Measurements from ENCODE around the gene CDH6. TPM values are rescaled to one million over a fixed set of nuclear protein-coding genes. Genes with fewer than 3 reads are reported as not detected.

The CDH6 gene
- total and polyA plus RNA-seq, 5 donors from 2014 or later = not detected

DNA sequence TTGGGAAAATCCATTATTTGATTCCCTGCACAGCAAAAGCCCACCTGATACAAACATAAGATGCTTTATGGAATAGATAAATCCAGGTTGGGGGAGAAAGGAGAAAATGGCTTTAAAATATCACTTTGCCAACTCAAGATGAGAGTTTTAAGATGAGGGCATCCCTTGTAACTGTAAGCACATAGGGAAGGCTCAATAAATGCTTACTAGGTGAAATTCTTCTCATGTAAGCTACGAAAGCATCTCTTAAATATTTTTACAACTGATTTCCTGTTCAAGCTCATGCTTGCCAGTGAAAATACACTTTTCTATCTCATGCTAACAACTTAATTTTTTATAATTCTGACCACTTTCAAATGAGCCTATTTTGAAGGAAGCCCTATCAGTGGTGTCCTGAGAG, 11.5 kb downstream of the CDH6 start:
- no peaks in the 10 kb centered on the region for H3K4me1 Mint-ChIP-seq

DNA sequence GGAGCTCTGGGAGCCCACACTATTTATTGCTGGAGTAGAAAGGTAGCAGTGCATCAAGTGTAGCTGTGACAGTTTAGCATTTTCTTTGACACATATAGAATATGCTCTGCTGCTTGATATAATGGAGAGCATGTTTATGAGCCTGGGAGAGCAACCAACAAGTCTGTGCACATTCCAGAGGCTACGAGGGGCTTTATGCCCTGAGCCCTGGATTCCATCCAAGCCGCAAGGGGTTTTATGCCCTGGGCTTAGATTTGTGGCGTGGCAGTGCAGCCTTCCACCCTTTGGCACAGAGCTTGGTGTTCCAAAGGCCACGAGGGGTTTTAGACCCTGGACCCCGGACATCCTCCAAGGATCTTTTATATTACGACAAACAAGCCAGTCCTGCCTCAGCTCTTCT, 14.6 kb downstream of the CDH6 start:
- H3K9me3 ChIP-seq (ENCODE audit: control insufficient read depth in 2 of 2, low read length in 2 of 2) = no peaks in the 10 kb centered on the region
- H3K27ac ChIP-seq (ENCODE audit: insufficient read depth, low read length, poor library complexity, severe bottlenecking) = no peak overlapping the region
- no peaks in the 10 kb centered on the region for H3K36me3 ChIP-seq (ENCODE audit: control insufficient read depth, insufficient read depth, low read length)
- Mint-ChIP-seq H3K36me3 (no peaks in the 10 kb centered on the region), H3K4me1 (no peaks in the 10 kb centered on the region), H3K27ac (no peak overlapping the region), H3K4me3 (no peak overlapping the region), H3K27me3 (no peaks in the 10 kb centered on the region), H3K9me3 (peaks cover 0 to 5% (median 0%) of the 10 kb centered on the region in 7 donors)
- no peaks in the 10 kb centered on the region for H3K4me1 ChIP-seq (ENCODE audit: control insufficient read depth, insufficient read depth, low read length, poor library complexity, severe bottlenecking)
- no peak overlapping the region for H3K4me3 ChIP-seq (ENCODE audit: low read depth, low read length)
- DNase-seq (no peak), ATAC-seq (ENCODE audit: low read depth in 2 of 2) (no peak)
- no peaks in the 10 kb centered on the region for H3K27me3 ChIP-seq (ENCODE audit: control insufficient read depth, insufficient read depth, low read length)

More for the DNA sequence above, 11.5 kb downstream of the CDH6 start:
- H3K4me3 ChIP-seq (ENCODE audit: low read depth, low read length) = no peak overlapping the region
- no peak for ATAC-seq (ENCODE audit: low read depth in 2 of 2)
- peaks cover 0 to 5% (median 0%) of the 10 kb centered on the region in 7 donors for H3K9me3 Mint-ChIP-seq
- DNase-seq = no peak
- H3K4me3 Mint-ChIP-seq = no peak overlapping the region
- no peaks in the 10 kb centered on the region for H3K4me1 ChIP-seq (ENCODE audit: control insufficient read depth, insufficient read depth, low read length, poor library complexity, severe bottlenecking)
- no peak overlapping the region for H3K27ac ChIP-seq (ENCODE audit: insufficient read depth, low read length, poor library complexity, severe bottlenecking)
- no peaks in the 10 kb centered on the region for H3K27me3 ChIP-seq (ENCODE audit: control insufficient read depth, insufficient read depth, low read length)
- no peaks in the 10 kb centered on the region for H3K9me3 ChIP-seq (ENCODE audit: control insufficient read depth in 2 of 2, low read length in 2 of 2)
- no peaks in the 10 kb centered on the region for H3K27me3 Mint-ChIP-seq
- no peak overlapping the region for H3K27ac Mint-ChIP-seq
- H3K36me3 Mint-ChIP-seq = no peaks in the 10 kb centered on the region
- H3K36me3 ChIP-seq (ENCODE audit: control insufficient read depth, insufficient read depth, low read length) = no peaks in the 10 kb centered on the region

DNA sequence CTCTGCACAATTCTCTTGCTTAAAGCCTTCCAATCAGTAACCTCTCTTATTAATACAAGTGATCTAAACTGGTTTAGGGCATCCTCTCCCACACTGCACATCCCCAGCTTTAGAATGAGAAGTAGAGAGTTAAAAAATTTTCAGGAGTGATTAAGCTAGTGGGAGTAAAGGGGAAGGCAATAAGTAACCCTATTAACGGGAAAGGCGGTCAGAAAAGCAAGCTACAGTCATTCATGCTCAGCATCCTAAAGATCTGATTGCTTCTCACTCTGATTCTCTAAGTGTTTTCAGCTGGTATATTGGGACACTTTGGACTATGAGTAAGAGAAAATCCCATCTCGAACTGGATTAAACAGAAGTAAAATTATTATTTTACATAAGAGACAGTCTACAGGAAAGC, 15.8 kb downstream of the CDH6 start:
- Histone ChIP-seq H3K27ac (ENCODE audit: insufficient read depth, low read length, poor library complexity, severe bottlenecking) (no peak overlapping the region), H3K27me3 (ENCODE audit: control insufficient read depth, insufficient read depth, low read length) (no peaks in the 10 kb centered on the region), H3K4me1 (ENCODE audit: control insufficient read depth, insufficient read depth, low read length, poor library complexity, severe bottlenecking) (no peaks in the 10 kb centered on the region), H3K4me3 (ENCODE audit: low read depth, low read length) (no peak overlapping the region), H3K9me3 (ENCODE audit: control insufficient read depth in 2 of 2, low read length in 2 of 2) (no peaks in the 10 kb centered on the region), H3K36me3 (ENCODE audit: control insufficient read depth, insufficient read depth, low read length) (no peaks in the 10 kb centered on the region)
- Mint-ChIP-seq H3K9me3 (peaks cover 0 to 5% (median 2%) of the 10 kb centered on the region in 7 donors), H3K36me3 (no peaks in the 10 kb centered on the region), H3K27me3 (no peaks in the 10 kb centered on the region), H3K27ac (no peak overlapping the region), H3K4me1 (no peaks in the 10 kb centered on the region), H3K4me3 (no peak overlapping the region)
- ATAC-seq (ENCODE audit: low read depth in 2 of 2) = no peak
- DNase-seq = no peak

DNA sequence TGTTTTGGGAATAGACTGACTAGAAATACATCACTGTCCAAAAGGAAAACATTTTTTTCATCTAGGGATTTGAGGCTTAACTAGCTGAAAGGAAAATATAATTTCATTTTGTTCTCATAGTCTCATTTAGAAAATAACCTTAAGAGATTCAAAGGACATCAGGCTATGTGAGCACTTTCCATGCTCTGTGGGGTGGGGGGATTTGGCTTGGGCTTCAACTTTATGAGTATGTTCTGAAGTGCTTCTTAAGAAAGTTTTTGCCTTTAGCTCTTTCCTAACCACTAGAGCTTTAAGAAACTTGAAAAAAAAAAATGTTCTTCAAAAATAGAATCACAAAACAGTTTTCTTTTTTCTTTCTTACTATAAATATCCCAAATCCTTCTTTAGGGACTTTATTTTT, 17.6 kb downstream of the CDH6 start:
- ATAC-seq (ENCODE audit: low read depth in 2 of 2) (no peak), DNase-seq (no peak)
- H3K4me3 ChIP-seq (ENCODE audit: low read depth, low read length) = no peak overlapping the region
- no peak overlapping the region for H3K4me3 Mint-ChIP-seq
- no peaks in the 10 kb centered on the region for H3K36me3 Mint-ChIP-seq
- H3K4me1 Mint-ChIP-seq = no peaks in the 10 kb centered on the region
- no peaks in the 10 kb centered on the region for H3K27me3 Mint-ChIP-seq
- H3K9me3 ChIP-seq (ENCODE audit: control insufficient read depth in 2 of 2, low read length in 2 of 2) = no peaks in the 10 kb centered on the region
- H3K27me3 ChIP-seq (ENCODE audit: control insufficient read depth, insufficient read depth, low read length) = no peaks in the 10 kb centered on the region
- H3K4me1 ChIP-seq (ENCODE audit: control insufficient read depth, insufficient read depth, low read length, poor library complexity, severe bottlenecking) = no peaks in the 10 kb centered on the region
- peaks cover 0 to 5% (median 2%) of the 10 kb centered on the region in 7 donors for H3K9me3 Mint-ChIP-seq
- H3K36me3 ChIP-seq (ENCODE audit: control insufficient read depth, insufficient read depth, low read length) = no peaks in the 10 kb centered on the region
- no peak overlapping the region for H3K27ac Mint-ChIP-seq
- H3K27ac ChIP-seq (ENCODE audit: insufficient read depth, low read length, poor library complexity, severe bottlenecking) = no peak overlapping the region

DNA sequence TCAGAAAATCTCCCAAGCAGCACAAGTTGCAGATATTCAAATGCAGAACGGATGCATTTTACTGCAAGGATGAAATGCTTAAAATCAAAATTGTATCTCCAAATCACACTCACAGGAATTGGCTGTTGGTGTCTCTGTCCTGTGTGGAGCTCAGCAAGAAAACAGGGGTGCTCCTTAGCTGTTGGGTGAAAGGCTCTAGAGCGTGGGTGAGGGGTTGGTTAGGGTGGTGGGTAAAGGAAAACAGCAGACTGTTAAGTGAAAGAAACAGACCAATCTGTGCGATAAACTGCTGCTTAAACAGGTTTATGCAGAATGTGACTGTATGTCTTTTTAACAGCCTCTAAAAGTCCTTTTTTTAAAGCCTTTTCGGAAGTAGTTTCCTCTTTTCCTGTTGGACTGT, 19.8 kb downstream of the CDH6 start:
- no peak overlapping the region for H3K27ac ChIP-seq (ENCODE audit: insufficient read depth, low read length, poor library complexity, severe bottlenecking)
- H3K27me3 ChIP-seq (ENCODE audit: control insufficient read depth, insufficient read depth, low read length) = no peaks in the 10 kb centered on the region
- no peaks in the 10 kb centered on the region for H3K4me1 ChIP-seq (ENCODE audit: control insufficient read depth, insufficient read depth, low read length, poor library complexity, severe bottlenecking)
- H3K36me3 ChIP-seq (ENCODE audit: control insufficient read depth, insufficient read depth, low read length) = no peaks in the 10 kb centered on the region
- H3K9me3 Mint-ChIP-seq = peaks cover 0 to 4% (median 0%) of the 10 kb centered on the region in 7 donors
- ATAC-seq (ENCODE audit: low read depth in 2 of 2) (no peak), DNase-seq (no peak)
- no peaks in the 10 kb centered on the region for H3K27me3 Mint-ChIP-seq
- no peak overlapping the region for H3K4me3 ChIP-seq (ENCODE audit: low read depth, low read length)
- H3K36me3 Mint-ChIP-seq = no peaks in the 10 kb centered on the region
- no peaks in the 10 kb centered on the region for H3K4me1 Mint-ChIP-seq
- H3K9me3 ChIP-seq (ENCODE audit: control insufficient read depth in 2 of 2, low read length in 2 of 2) = no peaks in the 10 kb centered on the region
- no peak overlapping the region for H3K27ac Mint-ChIP-seq
- no peak overlapping the region for H3K4me3 Mint-ChIP-seq

DNA sequence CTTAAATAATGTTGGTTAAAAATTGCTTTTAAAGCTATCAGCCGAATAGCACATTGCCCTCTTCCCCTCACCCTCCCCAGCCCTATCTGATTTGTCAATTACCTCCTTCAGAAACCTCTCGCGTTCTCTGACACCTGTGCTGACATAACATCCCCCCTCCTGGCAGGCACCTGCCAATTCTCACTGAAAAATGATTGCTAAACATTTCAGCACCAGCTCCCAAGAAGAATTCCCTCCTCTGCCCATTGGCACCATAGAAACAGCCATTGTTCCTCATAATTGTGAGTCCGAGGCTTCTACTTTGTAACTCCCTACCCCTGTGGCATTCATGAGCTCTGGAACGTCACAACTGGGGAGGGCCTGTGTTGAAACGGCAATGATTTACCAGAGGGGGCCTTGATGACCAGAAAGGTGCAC, 20.2 kb downstream of the CDH6 start:
- no peak overlapping the region for H3K4me3 ChIP-seq (ENCODE audit: low read depth, low read length)
- no peaks in the 10 kb centered on the region for H3K27me3 Mint-ChIP-seq
- H3K4me1 Mint-ChIP-seq = no peaks in the 10 kb centered on the region
- H3K27ac ChIP-seq (ENCODE audit: insufficient read depth, low read length, poor library complexity, severe bottlenecking) = no peak overlapping the region
- H3K36me3 Mint-ChIP-seq = no peaks in the 10 kb centered on the region
- H3K27ac Mint-ChIP-seq = no peak overlapping the region
- DNase-seq (no peak), ATAC-seq (ENCODE audit: low read depth in 2 of 2) (no peak)
- no peak overlapping the region for H3K4me3 Mint-ChIP-seq
- H3K9me3 ChIP-seq (ENCODE audit: control insufficient read depth in 2 of 2, low read length in 2 of 2) = no peaks in the 10 kb centered on the region
- H3K27me3 ChIP-seq (ENCODE audit: control insufficient read depth, insufficient read depth, low read length) = no peaks in the 10 kb centered on the region
- no peaks in the 10 kb centered on the region for H3K4me1 ChIP-seq (ENCODE audit: control insufficient read depth, insufficient read depth, low read length, poor library complexity, severe bottlenecking)
- H3K9me3 Mint-ChIP-seq = peaks cover 0 to 4% (median under 1%) of the 10 kb centered on the region in 7 donors
- H3K36me3 ChIP-seq (ENCODE audit: control insufficient read depth, insufficient read depth, low read length) = no peaks in the 10 kb centered on the region

DNA sequence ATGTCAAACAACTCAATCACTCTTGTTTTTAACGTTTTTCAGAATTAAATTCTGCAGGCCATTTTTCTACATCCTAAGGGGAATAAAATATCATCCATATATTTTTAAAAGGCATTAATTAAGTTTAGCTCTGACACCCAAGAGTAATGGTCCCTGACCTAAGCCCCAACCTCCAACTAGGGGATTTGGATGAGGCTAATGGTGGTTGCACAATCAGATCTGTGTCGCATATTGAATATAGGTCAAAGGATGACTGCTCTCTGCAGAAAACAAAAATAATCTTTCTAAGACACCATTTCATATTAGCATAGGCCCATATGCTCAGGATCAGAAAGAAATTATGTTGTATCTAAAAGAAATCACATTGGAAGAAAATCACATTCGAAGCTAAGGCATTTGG, 20.7 kb downstream of the CDH6 start:
- H3K27ac ChIP-seq (ENCODE audit: insufficient read depth, low read length, poor library complexity, severe bottlenecking) = no peak overlapping the region
- Mint-ChIP-seq H3K9me3 (peaks cover 0 to 5% (median 1%) of the 10 kb centered on the region in 7 donors), H3K27ac (no peak overlapping the region), H3K4me1 (no peaks in the 10 kb centered on the region), H3K4me3 (no peak overlapping the region), H3K36me3 (no peaks in the 10 kb centered on the region), H3K27me3 (no peaks in the 10 kb centered on the region)
- no peaks in the 10 kb centered on the region for H3K4me1 ChIP-seq (ENCODE audit: control insufficient read depth, insufficient read depth, low read length, poor library complexity, severe bottlenecking)
- no peak for DNase-seq
- no peaks in the 10 kb centered on the region for H3K9me3 ChIP-seq (ENCODE audit: control insufficient read depth in 2 of 2, low read length in 2 of 2)
- ATAC-seq (ENCODE audit: low read depth in 2 of 2) = no peak
- H3K36me3 ChIP-seq (ENCODE audit: control insufficient read depth, insufficient read depth, low read length) = no peaks in the 10 kb centered on the region
- H3K27me3 ChIP-seq (ENCODE audit: control insufficient read depth, insufficient read depth, low read length) = no peaks in the 10 kb centered on the region
- no peak overlapping the region for H3K4me3 ChIP-seq (ENCODE audit: low read depth, low read length)

DNA sequence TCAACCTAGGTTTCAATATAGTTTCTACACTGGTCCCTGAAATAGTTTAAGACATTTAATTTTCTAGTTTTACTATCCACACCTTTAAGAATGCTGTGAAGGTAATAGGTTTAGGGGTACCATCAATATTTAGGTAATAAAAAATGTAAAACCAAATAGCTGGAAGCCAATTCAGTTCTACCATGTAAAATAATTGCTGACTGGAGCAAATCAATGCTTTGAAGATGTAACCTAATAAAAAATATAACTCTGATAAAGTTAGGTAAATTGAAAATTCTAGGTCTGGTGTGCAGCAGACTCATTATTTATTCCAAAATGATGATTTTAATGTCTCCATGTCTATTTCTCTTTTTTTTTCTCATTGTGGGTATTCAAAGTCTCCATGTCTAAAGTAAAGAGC, 21.8 kb downstream of the CDH6 start:
- Histone ChIP-seq H3K4me3 (ENCODE audit: low read depth, low read length) (no peak overlapping the region), H3K4me1 (ENCODE audit: control insufficient read depth, insufficient read depth, low read length, poor library complexity, severe bottlenecking) (no peaks in the 10 kb centered on the region), H3K27me3 (ENCODE audit: control insufficient read depth, insufficient read depth, low read length) (no peaks in the 10 kb centered on the region), H3K9me3 (ENCODE audit: control insufficient read depth in 2 of 2, low read length in 2 of 2) (no peaks in the 10 kb centered on the region), H3K27ac (ENCODE audit: insufficient read depth, low read length, poor library complexity, severe bottlenecking) (no peak overlapping the region), H3K36me3 (ENCODE audit: control insufficient read depth, insufficient read depth, low read length) (no peaks in the 10 kb centered on the region)
- Mint-ChIP-seq H3K27me3 (no peaks in the 10 kb centered on the region), H3K4me3 (no peak overlapping the region), H3K4me1 (no peaks in the 10 kb centered on the region), H3K36me3 (no peaks in the 10 kb centered on the region), H3K27ac (no peak overlapping the region), H3K9me3 (peaks cover 0 to 5% (median 1%) of the 10 kb centered on the region in 7 donors)
- DNase-seq (no peak), ATAC-seq (ENCODE audit: low read depth in 2 of 2) (no peak)
